Activated naive CD8-positive, alpha-beta T cell treated with anti-CD3 and anti-CD28 coated beads for 36 hours (primary cell): ENCODE results near the gene PHF20. TPM values are rescaled to one million over a fixed set of nuclear protein-coding genes. Genes with fewer than 3 reads are reported as not detected.
"Not testable (repeated sequence)": the region's sequence is repeated elsewhere in the genome, so short reads cannot be mapped to it uniquely, and the experiment has no call there.

Experiments
- DNase-seq: peaks from one replicate; pipeline ENCODE4 v3.0.0; 2021
- H3K27ac Mint-ChIP-seq: one replicate; pipeline ENCODE4 v1.8.0; 2022; ENCODE audit warnings: mild to moderate bottlenecking, moderate library complexity, mixed read lengths
- H3K27me3 Mint-ChIP-seq: one replicate; pipeline ENCODE4 v1.8.0; 2022; ENCODE audit warnings: mild to moderate bottlenecking, mixed read lengths
- H3K36me3 Mint-ChIP-seq: one replicate; pipeline ENCODE4 v1.8.0; 2021; ENCODE audit warnings: mild to moderate bottlenecking, mixed read lengths
- H3K4me1 Mint-ChIP-seq: one replicate; pipeline ENCODE4 v1.8.0; 2021; ENCODE audit warnings: mixed read lengths
- H3K4me3 Mint-ChIP-seq: one replicate; pipeline ENCODE4 v1.8.0; 2022; ENCODE audit warnings: mild to moderate bottlenecking, moderate library complexity, mixed read lengths
- H3K9me3 Mint-ChIP-seq: one replicate; pipeline ENCODE4 v1.8.0; 2022; ENCODE audit warnings: mixed read lengths
- total RNA-seq, 2 experiments: library from RNA; stranded (reverse); gene quantifications; one replicate each; pipeline ENCODE4 v1.2.3, GENCODE V29; 2021

PHF20 gene
- total RNA-seq, 2 experiments from 2014 or later = 50.2 to 50.6 TPM

- H3K36me3 Mint-ChIP-seq = peaks cover 6% of the 10 kb centered on the region
- peak overlapping the region; percentile 9 for H3K27ac Mint-ChIP-seq
- no peak for DNase-seq
- H3K27me3 Mint-ChIP-seq = no peaks in the 10 kb centered on the region
- peaks cover 7% of the 10 kb centered on the region for H3K4me1 Mint-ChIP-seq
- H3K9me3 Mint-ChIP-seq = no peaks in the 10 kb centered on the region
- no peak overlapping the region for H3K4me3 Mint-ChIP-seq
These were observed 99.5 kb downstream of the PHF20 start for GRCh38 chr20:35871259-35871771.

- Mint-ChIP-seq H3K27me3 (no peaks in the 10 kb centered on the region), H3K9me3 (no peaks in the 10 kb centered on the region), H3K4me1 (peaks cover 13% of the 10 kb centered on the region), H3K36me3 (peaks cover 4% of the 10 kb centered on the region), H3K27ac (no peak overlapping the region), H3K4me3 (no peak overlapping the region)
- DNase-seq = no peak
These were observed 104.2 kb downstream of the PHF20 start for GRCh38 chr20:35876033-35876320.

GRCh38 chr20:35877611-35878010, 105.8 kb downstream of the PHF20 start:
- Mint-ChIP-seq H3K4me3 (no peak overlapping the region), H3K36me3 (peaks cover 4% of the 10 kb centered on the region), H3K27ac (peak overlapping the region; percentile 25), H3K27me3 (no peaks in the 10 kb centered on the region), H3K9me3 (no peaks in the 10 kb centered on the region), H3K4me1 (peaks cover 9% of the 10 kb centered on the region)
- DNase-seq = no peak

GRCh38 chr20:35878113-35878625, 106.4 kb downstream of the PHF20 start:
- Mint-ChIP-seq H3K36me3 (peaks cover 4% of the 10 kb centered on the region), H3K27me3 (no peaks in the 10 kb centered on the region), H3K9me3 (no peaks in the 10 kb centered on the region), H3K27ac (no peak overlapping the region), H3K4me3 (no peak overlapping the region), H3K4me1 (peaks cover 9% of the 10 kb centered on the region)
- DNase-seq = no peak

- Mint-ChIP-seq H3K4me3 (no peak overlapping the region), H3K9me3 (no peaks in the 10 kb centered on the region), H3K4me1 (peaks cover 18% of the 10 kb centered on the region), H3K36me3 (peaks cover 7% of the 10 kb centered on the region), H3K27me3 (no peaks in the 10 kb centered on the region), H3K27ac (no peak overlapping the region)
- DNase-seq = no peak
These were observed 109.9 kb downstream of the PHF20 start for GRCh38 chr20:35881676-35882075.

- DNase-seq, H3K4me3 Mint-ChIP-seq, H3K27ac Mint-ChIP-seq, H3K27me3 Mint-ChIP-seq, H3K9me3 Mint-ChIP-seq, H3K36me3 Mint-ChIP-seq: not testable (repeated sequence)
- peaks cover 17% of the 10 kb centered on the region for H3K4me1 Mint-ChIP-seq
These were observed 110.8 kb downstream of the PHF20 start for GRCh38 chr20:35882427-35883161.

GRCh38 chr20:35883336-35883777, 111.5 kb downstream of the PHF20 start:
- H3K36me3 Mint-ChIP-seq = peaks cover 5% of the 10 kb centered on the region
- no peaks in the 10 kb centered on the region for H3K27me3 Mint-ChIP-seq
- DNase-seq = no peak
- H3K4me3 Mint-ChIP-seq = no peak overlapping the region
- peaks cover 13% of the 10 kb centered on the region for H3K4me1 Mint-ChIP-seq
- no peak overlapping the region for H3K27ac Mint-ChIP-seq
- no peaks in the 10 kb centered on the region for H3K9me3 Mint-ChIP-seq

- Mint-ChIP-seq H3K9me3 (no peaks in the 10 kb centered on the region), H3K27ac (peak overlapping the region; percentile 47), H3K4me1 (peaks cover 13% of the 10 kb centered on the region), H3K4me3 (no peak overlapping the region), H3K27me3 (no peaks in the 10 kb centered on the region), H3K36me3 (peaks cover 4% of the 10 kb centered on the region)
- DNase-seq = peak; percentile 49
These were observed 112.1 kb downstream of the PHF20 start for GRCh38 chr20:35883778-35884540.

- no peaks in the 10 kb centered on the region for H3K9me3 Mint-ChIP-seq
These were observed 112.7 kb downstream of the PHF20 start for GRCh38 chr20:35884541-35884865.

GRCh38 chr20:35885212-35885611, 113.4 kb downstream of the PHF20 start:
- H3K4me3 Mint-ChIP-seq = no peak overlapping the region

More at GRCh38 chr20:35884541-35884865, 112.7 kb downstream of the PHF20 start:
- Mint-ChIP-seq H3K27me3 (no peaks in the 10 kb centered on the region), H3K36me3 (peaks cover 4% of the 10 kb centered on the region), H3K4me3 (no peak overlapping the region), H3K4me1 (peaks cover 13% of the 10 kb centered on the region), H3K27ac (no peak overlapping the region)
- DNase-seq = no peak

GRCh38 chr20:35886537-35886936, 114.7 kb downstream of the PHF20 start:
- Mint-ChIP-seq H3K36me3 (peaks cover 4% of the 10 kb centered on the region), H3K27me3 (no peaks in the 10 kb centered on the region), H3K9me3 (no peaks in the 10 kb centered on the region), H3K27ac (no peak overlapping the region), H3K4me1 (peaks cover 13% of the 10 kb centered on the region), H3K4me3 (no peak overlapping the region)
- no peak for DNase-seq

More at GRCh38 chr20:35885212-35885611, 113.4 kb downstream of the PHF20 start:
- Mint-ChIP-seq H3K4me1 (peaks cover 13% of the 10 kb centered on the region), H3K9me3 (no peaks in the 10 kb centered on the region), H3K27me3 (no peaks in the 10 kb centered on the region), H3K36me3 (peaks cover 4% of the 10 kb centered on the region), H3K27ac (no peak overlapping the region)
- DNase-seq = no peak

- H3K36me3 Mint-ChIP-seq = peaks cover 4% of the 10 kb centered on the region
- H3K27me3 Mint-ChIP-seq = no peaks in the 10 kb centered on the region
- no peak overlapping the region for H3K4me3 Mint-ChIP-seq
- H3K9me3 Mint-ChIP-seq = no peaks in the 10 kb centered on the region
- peaks cover 13% of the 10 kb centered on the region for H3K4me1 Mint-ChIP-seq
- no peak overlapping the region for H3K27ac Mint-ChIP-seq
- DNase-seq = no peak
These were observed 115.7 kb downstream of the PHF20 start for GRCh38 chr20:35887393-35888064.

GRCh38 chr20:35888657-35889056, 116.8 kb downstream of the PHF20 start:
- DNase-seq = no peak
- Mint-ChIP-seq H3K36me3 (peaks cover 4% of the 10 kb centered on the region), H3K27me3 (no peaks in the 10 kb centered on the region), H3K27ac (peak overlapping the region; percentile 58), H3K4me1 (peaks cover 16% of the 10 kb centered on the region), H3K9me3 (no peaks in the 10 kb centered on the region), H3K4me3 (no peak overlapping the region)

- peaks cover 17% of the 10 kb centered on the region for H3K4me1 Mint-ChIP-seq
- peaks cover 4% of the 10 kb centered on the region for H3K36me3 Mint-ChIP-seq
- H3K9me3 Mint-ChIP-seq = no peaks in the 10 kb centered on the region
- no peaks in the 10 kb centered on the region for H3K27me3 Mint-ChIP-seq
- no peak overlapping the region for H3K27ac Mint-ChIP-seq
- no peak overlapping the region for H3K4me3 Mint-ChIP-seq
- DNase-seq = no peak
These were observed 119.6 kb downstream of the PHF20 start for GRCh38 chr20:35891375-35891774.

- no peak for DNase-seq
- H3K4me1 Mint-ChIP-seq = peaks cover 12% of the 10 kb centered on the region
- H3K27ac Mint-ChIP-seq = no peak overlapping the region
- H3K9me3 Mint-ChIP-seq = no peaks in the 10 kb centered on the region
- H3K4me3 Mint-ChIP-seq = no peak overlapping the region
- H3K27me3 Mint-ChIP-seq = no peaks in the 10 kb centered on the region
- H3K36me3 Mint-ChIP-seq = peaks cover under 1% of the 10 kb centered on the region
These were observed 121.1 kb downstream of the PHF20 start for GRCh38 chr20:35892871-35893270.
